ENCODE measurements around the gene ETV7. TPM values are rescaled to one million over a fixed set of nuclear protein-coding genes. Genes with fewer than 3 reads are reported as not detected.
"Not testable (repeated sequence)": the region's sequence is repeated elsewhere in the genome, so short reads cannot be mapped to it uniquely, and the experiment has no call there.

ETV7 gene
- polyA plus RNA-seq (2013, experiment 1 of 2; ENCODE audit: insufficient read length): 0.17 TPM
- 0.44 TPM for polyA plus RNA-seq (2013, experiment 2 of 2; ENCODE audit: insufficient read length)

- peak; percentile 18 for DNase-seq
These were observed at the start of gene ETV7 for GRCh38 chr6:36387440-36388303. Gene ETV7, minus strand, starts transcription at chr6:36387669. Its CDS starts 128 bp downstream, at chr6:36387541.

GRCh38 chr6:36436466-36436865 lies 49.0 kb upstream of the ETV7 start:
- DNase-seq: peak; percentile 96

GRCh38 chr6:36432151-36432671 lies 44.7 kb upstream of the ETV7 start:
- DNase-seq: peak; percentile 94

GRCh38 chr6:36431197-36431596 lies 43.7 kb upstream of the ETV7 start:
- no peak for DNase-seq

- DNase-seq: peak; percentile 72
These were observed 42.9 kb upstream of the ETV7 start for GRCh38 chr6:36430351-36430750.

GRCh38 chr6:36428911-36429310 lies 41.4 kb upstream of the ETV7 start:
- DNase-seq: no peak

- DNase-seq: no peak
These were observed 39.2 kb upstream of the ETV7 start for GRCh38 chr6:36426622-36427021.

- peak; percentile 99 for DNase-seq
These were observed 35.8 kb upstream of the ETV7 start for GRCh38 chr6:36423101-36423824.

GRCh38 chr6:36422714-36423100 lies 35.2 kb upstream of the ETV7 start:
- DNase-seq: no peak

- no peak for DNase-seq
These were observed 31.8 kb upstream of the ETV7 start for GRCh38 chr6:36419310-36419709.

- DNase-seq: no peak
These were observed 31.1 kb upstream of the ETV7 start for GRCh38 chr6:36418558-36418957.

GRCh38 chr6:36414481-36414880 lies 27.0 kb upstream of the ETV7 start:
- DNase-seq: peak; percentile 48

- no peak for DNase-seq
These were observed 26.3 kb upstream of the ETV7 start for GRCh38 chr6:36413489-36414480.

GRCh38 chr6:36409718-36410117 lies 22.2 kb upstream of the ETV7 start:
- not testable (repeated sequence) for DNase-seq

- no peak for DNase-seq
These were observed 16.7 kb upstream of the ETV7 start for GRCh38 chr6:36404164-36404563.

GRCh38 chr6:36402481-36402880 lies 15.0 kb upstream of the ETV7 start:
- DNase-seq: no peak

- no peak for DNase-seq
These were observed 12.5 kb upstream of the ETV7 start for GRCh38 chr6:36399970-36400369.

- no peak for DNase-seq
These were observed 5.2 kb upstream of the ETV7 start for GRCh38 chr6:36392621-36393020.

- no peak for DNase-seq
These were observed 1.9 kb upstream of the ETV7 start for GRCh38 chr6:36389353-36389752.

- peak; percentile 65 for DNase-seq
These were observed 702 bp downstream of the ETV7 start for GRCh38 chr6:36386495-36387439.

GRCh38 chr6:36384095-36384494 lies 3.4 kb downstream of the ETV7 start:
- no peak for DNase-seq
